Measurements from ENCODE around the gene SYT1.

SYT1 gene

GRCh38 chr12:79127271-79127751, 262.7 kb downstream of the SYT1 start:
- in situ Hi-C loops (cut with MboI; ENCODE audit: low sequenced_read_pairs) = no loop called here

- in situ Hi-C loops (cut with MboI; ENCODE audit: low sequenced_read_pairs) = no loop called here
Measured at GRCh38 chr12:79128956-79129355, 264.4 kb downstream of the SYT1 start.

- in situ Hi-C loops (cut with MboI; ENCODE audit: low sequenced_read_pairs) = no loop called here
Measured at GRCh38 chr12:79138872-79139271, 274.3 kb downstream of the SYT1 start.

- in situ Hi-C loops (cut with MboI; ENCODE audit: low sequenced_read_pairs) = no loop called here
Measured at GRCh38 chr12:79140711-79141110, 276.1 kb downstream of the SYT1 start.

- in situ Hi-C loops (cut with MboI; ENCODE audit: low sequenced_read_pairs) = no loop called here
Measured at GRCh38 chr12:79141776-79142175, 277.2 kb downstream of the SYT1 start.

- in situ Hi-C loops (cut with MboI; ENCODE audit: low sequenced_read_pairs) = no loop called here
Measured at GRCh38 chr12:79143803-79144202, 279.2 kb downstream of the SYT1 start.

- in situ Hi-C loops (cut with MboI; ENCODE audit: low sequenced_read_pairs) = no loop called here
Measured at GRCh38 chr12:79151956-79152355, 287.4 kb downstream of the SYT1 start.

GRCh38 chr12:79155683-79156082, 291.1 kb downstream of the SYT1 start:
- in situ Hi-C loops (cut with MboI; ENCODE audit: low sequenced_read_pairs) = no loop called here

GRCh38 chr12:79156846-79157463, 292.4 kb downstream of the SYT1 start:
- in situ Hi-C loops (cut with MboI; ENCODE audit: low sequenced_read_pairs) = no loop called here

GRCh38 chr12:79161249-79161934, 296.8 kb downstream of the SYT1 start:
- in situ Hi-C loops (cut with MboI; ENCODE audit: low sequenced_read_pairs) = no loop called here

- in situ Hi-C loops (cut with MboI; ENCODE audit: low sequenced_read_pairs) = no loop called here
Measured at GRCh38 chr12:79162147-79162772, 297.7 kb downstream of the SYT1 start.

GRCh38 chr12:79162948-79163347, 298.4 kb downstream of the SYT1 start:
- in situ Hi-C loops (cut with MboI; ENCODE audit: low sequenced_read_pairs) = no loop called here

- in situ Hi-C loops (cut with MboI; ENCODE audit: low sequenced_read_pairs) = no loop called here
Measured at GRCh38 chr12:79164890-79165289, 300.3 kb downstream of the SYT1 start.

GRCh38 chr12:79168687-79169086, 304.1 kb downstream of the SYT1 start:
- in situ Hi-C loops (cut with MboI; ENCODE audit: low sequenced_read_pairs) = no loop called here

- in situ Hi-C loops (cut with MboI; ENCODE audit: low sequenced_read_pairs) = no loop called here
Measured at GRCh38 chr12:79174626-79175025, 310.1 kb downstream of the SYT1 start.

- in situ Hi-C loops (cut with MboI; ENCODE audit: low sequenced_read_pairs) = no loop called here
Measured at GRCh38 chr12:79183003-79183402, 318.4 kb downstream of the SYT1 start.

- in situ Hi-C loops (cut with MboI; ENCODE audit: low sequenced_read_pairs) = no loop called here
Measured at GRCh38 chr12:79183926-79184325, 319.4 kb downstream of the SYT1 start.

GRCh38 chr12:79186506-79186905, 321.9 kb downstream of the SYT1 start:
- in situ Hi-C loops (cut with MboI; ENCODE audit: low sequenced_read_pairs) = no loop called here

- in situ Hi-C loops (cut with MboI; ENCODE audit: low sequenced_read_pairs) = no loop called here
Measured at GRCh38 chr12:79187032-79187431, 322.5 kb downstream of the SYT1 start.

GRCh38 chr12:79191391-79191790, 326.8 kb downstream of the SYT1 start:
- in situ Hi-C loops (cut with MboI; ENCODE audit: low sequenced_read_pairs) = no loop called here

- in situ Hi-C loops (cut with MboI; ENCODE audit: low sequenced_read_pairs) = no loop called here
Measured at GRCh38 chr12:79194595-79194994, 330.0 kb downstream of the SYT1 start.

GRCh38 chr12:79199166-79199565, 334.6 kb downstream of the SYT1 start:
- in situ Hi-C loops (cut with MboI; ENCODE audit: low sequenced_read_pairs) = no loop called here
